K562 (cell line): Measurements from ENCODE around the gene EHMT2. TPM values are rescaled to one million over a fixed set of nuclear protein-coding genes. Genes with fewer than 3 reads are reported as not detected.

Experiments used
- BRD9 ChIP-seq: fragments of 450-650 bp; IDR thresholded peaks from 2 replicates; pipeline ENCODE4 v1.6.1; 2018; ENCODE audit warnings: low read depth; ENCODE audit not compliant: partially characterized antibody
- CCNT2 ChIP-seq: IDR thresholded peaks from 2 replicates; pipeline ENCODE4 v1.6.1; 2011; ENCODE audit warnings: borderline replicate concordance, low read depth, mild to moderate bottlenecking, moderate library complexity, mixed read lengths, low read length; ENCODE audit not compliant: insufficient read length; ENCODE audit errors: extremely low read depth
- DPF2 ChIP-seq: fragments of 450-650 bp; IDR thresholded peaks from 2 replicates; pipeline ENCODE4 v1.6.1; 2016
- EGR1 ChIP-seq: fragments of 450-650 bp; conservative IDR thresholded peaks from 2 replicates; pipeline ENCODE4 v1.6.1; 2017; ENCODE audit warnings: mild to moderate bottlenecking
- ELF2 ChIP-seq: fragments of 250-450 bp; sonication (Bioruptor Pico); IDR thresholded peaks from 2 replicates; pipeline ENCODE4 v1.5.0; 2021; ENCODE audit warnings: mild to moderate bottlenecking
- HINFP ChIP-seq: fragments of 450-650 bp; conservative IDR thresholded peaks from 2 replicates; pipeline ENCODE4 v1.6.1; 2016; ENCODE audit warnings: missing genetic modification characterization, low read depth, mild to moderate bottlenecking, control low read depth, missing compliant biosample characterization
- HNRNPH1 ChIP-seq: fragments of 200-400 bp; formaldehyde crosslinking; optimal IDR thresholded peaks from 2 replicates; pipeline ENCODE3; 2017; ENCODE audit warnings: low read depth, mild to moderate bottlenecking, low read length, moderate library complexity
- KLF10 ChIP-seq: fragments of 250-450 bp; sonication (Bioruptor Pico); IDR thresholded peaks from 2 replicates; pipeline ENCODE4 v1.6.1; 2021; ENCODE audit warnings: matching md5 sums
- KLF13 ChIP-seq: fragments of 450-650 bp; IDR thresholded peaks from 2 replicates; pipeline ENCODE4 v1.6.1; 2016; ENCODE audit warnings: missing genetic modification characterization, low read depth, mild to moderate bottlenecking, missing compliant biosample characterization, moderate library complexity, borderline replicate concordance
- RAD21 ChIP-seq, 2 experiments: fragments of 250-450 bp in 1 of 2; fragments of 450-650 bp in 1 of 2; sonication (Bioruptor Pico) in 1 of 2; formaldehyde crosslinking in 1 of 2; IDR thresholded peaks in 1 of 2; conservative IDR thresholded peaks in 1 of 2; 2 replicates each; pipeline versions ENCODE4 v1.4.0 to v1.8.0; 2020 to 2022; ENCODE audit warnings: mild to moderate bottlenecking in 2 of 2, moderate library complexity in 1 of 2
- RBM15 ChIP-seq: fragments of 200-400 bp; formaldehyde crosslinking; IDR thresholded peaks from 2 replicates; pipeline ENCODE4 v1.6.1; 2018; ENCODE audit warnings: mild to moderate bottlenecking, low read length, moderate library complexity; ENCODE audit not compliant: insufficient read depth
- RBM25 ChIP-seq: fragments of 200-400 bp; formaldehyde crosslinking; IDR thresholded peaks from 2 replicates; pipeline ENCODE4 v1.6.1; 2018; ENCODE audit warnings: low read length, low read depth, moderate library complexity; ENCODE audit not compliant: severe bottlenecking
- SIX5 ChIP-seq, 2 experiments: IDR thresholded peaks; 2 replicates each; pipeline ENCODE4 v1.6.1; 2011; ENCODE audit warnings: low read length in 2 of 2, borderline replicate concordance in 1 of 2, low read depth in 1 of 2, mild to moderate bottlenecking in 1 of 2, moderate library complexity in 1 of 2; ENCODE audit not compliant: insufficient read depth in 1 of 2
- SP1 ChIP-seq: sonication (generic); formaldehyde crosslinking; IDR thresholded peaks from 2 replicates; pipeline ENCODE4 v1.8.1; 2022; ENCODE audit warnings: mild to moderate bottlenecking, missing genetic modification reagents
- SRF ChIP-seq, 2 experiments: fragments of 250-450, 450-650 bp in 1 of 2; sonication (Bioruptor Pico) in 1 of 2; sonication (generic) in 1 of 2; formaldehyde crosslinking; IDR thresholded peaks; 2 replicates each; pipeline versions ENCODE4 v1.5.0 to v1.5.1; 2020 to 2022; ENCODE audit warnings: mild to moderate bottlenecking in 1 of 2, missing genetic modification reagents in 1 of 2
- TARDBP ChIP-seq: fragments of 450-650 bp; IDR thresholded peaks from 2 replicates; pipeline ENCODE4 v1.6.1; 2016
- ZEB2 ChIP-seq: fragments of 450-650 bp; IDR thresholded peaks from 2 replicates; pipeline ENCODE4 v1.6.1; 2016
- ZNF146 ChIP-seq: IDR thresholded peaks from one replicate; pipeline ENCODE4 v1.6.1; 2018; ENCODE audit warnings: missing compliant biosample characterization; ENCODE audit not compliant: unreplicated experiment
- ZNF184 ChIP-seq: sonication (generic); formaldehyde crosslinking; IDR thresholded peaks from 2 replicates; pipeline ENCODE4 v1.5.0; 2020; ENCODE audit warnings: missing genetic modification reagents
- ZNF408 ChIP-seq: fragments of 250-450 bp; sonication (Bioruptor Pico); IDR thresholded peaks from 2 replicates; pipeline ENCODE4 v1.4.0; 2020; ENCODE audit warnings: low read depth, mild to moderate bottlenecking, moderate library complexity
- ZNF431 ChIP-seq: sonication (generic); formaldehyde crosslinking; IDR thresholded peaks from 2 replicates; pipeline ENCODE4 v1.8.0; 2022; ENCODE audit warnings: mild to moderate bottlenecking, missing genetic modification reagents
- polyA plus RNA-seq, 8 experiments: library from polyadenylated mRNA; depleted of rRNA in 4 of 8; stranded (reverse) in 5 of 8; unstranded in 3 of 8; fragments of >200 nt; fragmentation: Nextera tagmentation in 2 of 8; fragmentation: Illumina TruSeq in 1 of 8; extraction: Ambion mirVana in 2 of 8; extraction: Trizol in 1 of 8; gene quantifications; 2 replicates each; pipeline versions ENCODE4 v1.2.1 to v1.2.3, GENCODE V29; 2011 to 2014; ENCODE audit warnings: inconsistent platforms in 1 of 8, missing spikeins in 1 of 8
- total RNA-seq, 7 experiments: library from RNA; depleted of rRNA in 6 of 7; stranded (reverse); fragments of >200 nt in 6 of 7; fragmentation: Illumina TruSeq in 2 of 7; extraction: Trizol in 2 of 7; gene quantifications; 2 replicates each; pipeline versions ENCODE4 v1.2.1 to v1.2.3, GENCODE V29; 2011 to 2021; ENCODE audit warnings: low replicate concordance in 1 of 7
- TF ChIP-seq, protein P1 (sequence below), 2 experiments: IDR thresholded peaks; 2 replicates each; pipeline ENCODE4 v1.6.1; 2011; ENCODE audit warnings: borderline replicate concordance in 1 of 2, control low read depth in 1 of 2, low read depth in 1 of 2, low read length in 1 of 2, mild to moderate bottlenecking in 1 of 2, mixed read lengths in 1 of 2, moderate library complexity in 1 of 2; ENCODE audit not compliant: insufficient read depth in 1 of 2, insufficient read length in 1 of 2, poor library complexity in 1 of 2, severe bottlenecking in 1 of 2; ENCODE audit errors: extremely low read depth in 1 of 2
- TF ChIP-seq, protein P2 (sequence below): fragments of 250-450 bp; sonication (Bioruptor Pico); IDR thresholded peaks from 2 replicates; pipeline ENCODE4 v1.5.0; 2021

The EHMT2 gene
- total and polyA plus RNA-seq, 9 of the 15 experiments (the other 6 are each of a cell fraction or from before 2014, with no cell fraction given) = 2.1 to 63.8 (median 38.5) TPM

DNA sequence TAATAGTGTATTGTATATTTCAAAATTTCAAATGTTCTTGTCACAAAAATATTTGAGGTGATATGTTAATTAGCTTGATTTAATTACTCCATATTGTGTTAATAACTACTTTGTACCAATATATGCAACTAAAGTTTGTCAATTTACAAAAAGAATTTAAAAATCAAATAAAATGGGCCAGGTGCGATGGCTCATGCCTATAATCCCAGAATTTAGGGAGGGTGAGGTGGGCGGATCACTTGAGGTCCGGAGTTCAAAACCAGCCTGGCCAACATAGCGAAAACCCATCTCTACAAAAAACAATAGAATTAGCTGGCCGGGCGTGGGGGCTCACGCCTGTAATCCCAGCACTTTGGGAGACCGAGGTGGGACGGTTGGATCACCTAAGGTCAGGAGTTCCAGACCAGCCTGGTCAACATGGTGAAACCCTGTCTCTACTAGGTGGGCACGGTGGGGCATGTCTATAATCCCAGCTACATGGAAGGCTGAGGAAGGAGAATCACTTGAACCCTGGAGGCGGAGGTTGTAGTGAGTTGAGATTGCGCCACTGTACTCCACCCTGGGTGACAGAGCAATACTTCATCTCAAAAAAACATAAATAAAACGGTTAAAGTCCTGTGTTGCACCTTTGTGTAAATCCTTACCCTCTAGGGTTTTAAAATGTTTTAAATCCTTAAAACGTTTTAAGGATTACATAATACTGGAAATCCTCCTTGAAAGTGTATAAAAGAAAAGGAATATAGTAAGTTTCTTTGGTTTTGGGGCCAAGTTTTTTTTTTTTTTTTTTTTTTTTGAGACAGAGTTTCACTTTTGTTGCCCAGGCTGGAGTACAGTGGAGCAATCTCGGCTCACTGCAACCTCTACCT lies 65.9 kb downstream of the EHMT2 start (continued):
- TF ChIP-seq KLF10 (CRISPR knock-in tag) (no peak), SIX5 (IDR thresholded peaks at IDR 0.05; ENCODE audit: borderline replicate concordance in 1 of 2, insufficient read depth in 1 of 2, low read depth in 1 of 2, low read length in 2 of 2) (no peak), HINFP (tag) (0 out of 2 replicates have a peak, but pooled peaks have one; percentile 40), HNRNPH1 (no peak), DPF2 (peak; percentile 77), KLF13 (0 out of 2 replicates have a peak, but pooled peaks have one; percentile 23), RBM25 (peak; percentile 22), SP1 (CRISPR knock-in tag) (no peak), EGR1 (no peak), ZEB2 (0 out of 2 replicates have a peak, but pooled peaks have one; percentile 13), SRF (CRISPR knock-in tag; IDR thresholded peaks at IDR 0.05) (peak in 1 of 2 experiments; percentile 72; a peak in 1 of 4 replicates), ZNF431 (CRISPR knock-in tag) (0 out of 2 replicates have a peak, but pooled peaks have one; percentile 33), RBM15 (no peak), ZNF146 (CRISPR knock-in tag) (no peak), ZNF408 (CRISPR knock-in tag) (0 out of 2 replicates have a peak, but pooled peaks have one; percentile 36), TARDBP (0 out of 2 replicates have a peak, but pooled peaks have one; percentile 38), ZNF184 (CRISPR knock-in tag) (no peak), BRD9 (peak; percentile 72), RAD21 (CRISPR knock-in tag; conservative IDR thresholded peaks at IDR 0.05 in 1 of 2, IDR thresholded peaks at IDR 0.05 in 1 of 2) (peak in 1 of 2 experiments; percentile 5; a peak in 1 of 4 replicates), CCNT2 (peak; percentile 20), ELF2 (CRISPR knock-in tag) (peak; percentile 73)
- TF ChIP-seq, protein P1, sequence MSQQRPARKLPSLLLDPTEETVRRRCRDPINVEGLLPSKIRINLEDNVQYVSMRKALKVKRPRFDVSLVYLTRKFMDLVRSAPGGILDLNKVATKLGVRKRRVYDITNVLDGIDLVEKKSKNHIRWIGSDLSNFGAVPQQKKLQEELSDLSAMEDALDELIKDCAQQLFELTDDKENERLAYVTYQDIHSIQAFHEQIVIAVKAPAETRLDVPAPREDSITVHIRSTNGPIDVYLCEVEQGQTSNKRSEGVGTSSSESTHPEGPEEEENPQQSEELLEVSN (IDR thresholded peaks at IDR 0.05; ENCODE audit: borderline replicate concordance in 1 of 2, extremely low read depth in 1 of 2, insufficient read depth in 1 of 2, insufficient read length in 1 of 2, low read depth in 1 of 2, low read length in 1 of 2, poor library complexity in 1 of 2, severe bottlenecking in 1 of 2) = no peak
- TF ChIP-seq, protein P2, sequence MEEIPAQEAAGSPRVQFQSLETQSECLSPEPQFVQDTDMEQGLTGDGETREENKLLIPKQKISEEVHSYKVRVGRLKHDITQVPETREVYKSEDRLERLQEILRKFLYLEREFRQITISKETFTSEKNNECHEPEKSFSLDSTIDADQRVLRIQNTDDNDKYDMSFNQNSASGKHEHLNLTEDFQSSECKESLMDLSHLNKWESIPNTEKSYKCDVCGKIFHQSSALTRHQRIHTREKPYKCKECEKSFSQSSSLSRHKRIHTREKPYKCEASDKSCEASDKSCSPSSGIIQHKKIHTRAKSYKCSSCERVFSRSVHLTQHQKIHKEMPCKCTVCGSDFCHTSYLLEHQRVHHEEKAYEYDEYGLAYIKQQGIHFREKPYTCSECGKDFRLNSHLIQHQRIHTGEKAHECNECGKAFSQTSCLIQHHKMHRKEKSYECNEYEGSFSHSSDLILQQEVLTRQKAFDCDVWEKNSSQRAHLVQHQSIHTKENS (CRISPR knock-in tag) = no peak
